ENCODE measurements around the gene OGT. TPM values are rescaled to one million over a fixed set of nuclear protein-coding genes. Genes with fewer than 3 reads are reported as not detected.
"Not testable (repeated sequence)": the region's sequence is repeated elsewhere in the genome, so short reads cannot be mapped to it uniquely, and the experiment has no call there.

OGT gene
- total and polyA plus RNA-seq, 3 donors from 2014 or later: 48.0 to 154 (median 113) TPM

DNA sequence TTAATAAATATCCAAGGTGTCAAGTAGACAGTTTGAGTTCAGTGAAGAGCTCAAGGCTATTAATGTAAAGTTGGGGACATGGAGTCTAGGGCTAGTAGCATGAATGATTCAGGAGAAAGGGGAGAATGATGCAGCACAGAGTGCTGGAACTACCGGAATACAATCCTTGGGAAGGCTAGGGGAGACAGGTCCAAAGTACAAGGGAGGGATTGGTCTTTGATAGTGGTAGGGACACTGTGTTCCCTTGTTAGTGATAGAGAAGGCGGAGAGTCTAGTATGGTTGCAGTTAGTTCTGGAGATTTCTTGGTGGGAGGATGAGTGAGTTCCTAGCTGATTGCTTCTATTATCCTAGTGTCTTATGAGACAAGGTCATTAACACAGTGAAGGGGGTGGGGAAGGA is 54.0 kb downstream of the OGT start:
- TF ChIP-seq POLR2A (IDR thresholded peaks at IDR 0.05): no peak
- TF ChIP-seq, protein P1, sequence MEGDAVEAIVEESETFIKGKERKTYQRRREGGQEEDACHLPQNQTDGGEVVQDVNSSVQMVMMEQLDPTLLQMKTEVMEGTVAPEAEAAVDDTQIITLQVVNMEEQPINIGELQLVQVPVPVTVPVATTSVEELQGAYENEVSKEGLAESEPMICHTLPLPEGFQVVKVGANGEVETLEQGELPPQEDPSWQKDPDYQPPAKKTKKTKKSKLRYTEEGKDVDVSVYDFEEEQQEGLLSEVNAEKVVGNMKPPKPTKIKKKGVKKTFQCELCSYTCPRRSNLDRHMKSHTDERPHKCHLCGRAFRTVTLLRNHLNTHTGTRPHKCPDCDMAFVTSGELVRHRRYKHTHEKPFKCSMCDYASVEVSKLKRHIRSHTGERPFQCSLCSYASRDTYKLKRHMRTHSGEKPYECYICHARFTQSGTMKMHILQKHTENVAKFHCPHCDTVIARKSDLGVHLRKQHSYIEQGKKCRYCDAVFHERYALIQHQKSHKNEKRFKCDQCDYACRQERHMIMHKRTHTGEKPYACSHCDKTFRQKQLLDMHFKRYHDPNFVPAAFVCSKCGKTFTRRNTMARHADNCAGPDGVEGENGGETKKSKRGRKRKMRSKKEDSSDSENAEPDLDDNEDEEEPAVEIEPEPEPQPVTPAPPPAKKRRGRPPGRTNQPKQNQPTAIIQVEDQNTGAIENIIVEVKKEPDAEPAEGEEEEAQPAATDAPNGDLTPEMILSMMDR (IDR thresholded peaks at IDR 0.05): no peak
- Histone ChIP-seq H3K4me3 (no peak overlapping the region), H3K36me3 (ENCODE audit: low read depth, missing control alignments) (no peaks in the 10 kb centered on the region), H3K27ac (peak overlapping the region in 1 of 2 donors; percentile 56), H3K9me3 (no peaks in the 10 kb centered on the region), H3K4me1 (no peaks in the 10 kb centered on the region), H3K27me3 (no peaks in the 10 kb centered on the region)
- 32 to 100% methylated on average over 1 to 2 of the region's 2 CpGs for WGBS, 2 donors
- intact Hi-C loops (cut with DNase I; ENCODE audit: low total_unique reads): no loop called here
- DNase-seq: peak; percentile 47

DNA sequence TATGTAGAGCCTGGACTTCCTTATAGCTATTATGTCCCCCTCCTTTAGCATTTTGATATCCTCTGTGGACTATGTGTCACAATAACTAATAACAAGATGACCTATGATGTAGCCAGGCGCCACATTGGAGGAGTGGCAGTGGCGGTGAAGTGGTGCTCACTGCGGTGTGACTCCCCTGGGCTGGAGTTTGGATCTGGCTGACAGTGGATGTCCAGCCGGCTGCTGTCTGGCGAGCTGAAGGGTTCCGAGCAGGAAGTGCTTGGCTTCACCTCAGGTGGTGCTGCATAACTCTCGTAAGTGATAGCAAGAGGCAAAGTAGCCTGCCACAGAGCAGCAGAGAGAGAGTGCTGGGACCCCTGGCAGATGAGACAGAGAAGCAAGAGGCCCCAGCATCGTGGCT is 60.3 kb downstream of the OGT start:
- H3K27ac ChIP-seq; intact Hi-C loops (cut with DNase I; ENCODE audit: low total_unique reads); H3K9me3 ChIP-seq; H3K4me1 ChIP-seq; H3K27me3 ChIP-seq; H3K36me3 ChIP-seq (ENCODE audit: low read depth, missing control alignments); DNase-seq; H3K4me3 ChIP-seq: not testable (repeated sequence)
- 87% methylated on average over 6 of the region's 8 CpGs; no CpG with 5 or more reads in 1 of the 2 donors for WGBS, 2 donors

DNA sequence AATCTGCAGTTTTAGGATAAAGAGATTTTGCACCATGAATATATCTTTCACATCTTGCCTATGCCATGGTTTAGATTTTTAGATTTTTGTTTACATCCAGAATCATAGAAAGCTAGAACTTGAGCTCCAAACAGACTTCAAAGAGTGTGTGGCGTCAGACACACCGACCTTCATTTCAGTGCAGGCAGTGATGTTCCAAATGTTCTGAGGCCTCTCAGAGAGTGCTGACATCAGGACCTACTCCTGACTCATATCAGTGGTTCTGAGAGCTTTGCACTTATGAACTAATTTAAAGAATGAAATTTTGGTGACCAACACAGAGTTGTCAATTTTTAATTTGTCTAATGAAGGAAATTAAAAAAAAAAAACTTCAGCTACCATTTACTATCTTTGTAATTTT is 67.1 kb downstream of the OGT start:
- no peaks in the 10 kb centered on the region for H3K4me1 ChIP-seq
- no peak for DNase-seq
- no peaks in the 10 kb centered on the region for H3K36me3 ChIP-seq (ENCODE audit: low read depth, missing control alignments)
- no peaks in the 10 kb centered on the region for H3K27me3 ChIP-seq
- H3K9me3 ChIP-seq: no peaks in the 10 kb centered on the region
- H3K27ac ChIP-seq: no peak overlapping the region
- intact Hi-C loops (cut with DNase I; ENCODE audit: low total_unique reads): no loop called here
- H3K4me3 ChIP-seq: no peak overlapping the region
- TF ChIP-seq POLR2A (IDR thresholded peaks at IDR 0.05): no peak
- TF ChIP-seq, protein P1 (IDR thresholded peaks at IDR 0.05): no peak
- WGBS, 2 donors: 76 to 86% methylated on average over 2 of the region's 2 CpGs

DNA sequence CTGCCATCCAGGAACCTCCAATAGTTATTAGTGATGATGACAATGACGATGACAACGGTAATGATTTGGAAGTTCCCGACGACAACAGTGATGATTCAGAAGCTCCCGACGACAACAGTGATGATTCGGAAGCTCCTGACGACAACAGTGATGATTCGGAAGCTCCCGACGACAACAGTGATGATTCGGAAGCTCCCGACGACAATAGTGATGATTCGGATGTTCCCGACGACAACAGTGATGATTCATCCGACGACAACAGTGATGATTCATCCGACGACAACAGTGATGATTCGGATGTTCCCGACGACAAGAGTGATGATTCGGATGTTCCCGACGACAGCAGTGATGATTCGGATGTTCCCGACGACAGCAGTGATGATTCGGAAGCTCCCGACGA is 70.7 kb downstream of the OGT start:
- H3K4me1 ChIP-seq: no peaks in the 10 kb centered on the region
- TF ChIP-seq POLR2A (IDR thresholded peaks at IDR 0.05): no peak
- TF ChIP-seq, protein P1 (IDR thresholded peaks at IDR 0.05): no peak
- no peaks in the 10 kb centered on the region for H3K9me3 ChIP-seq
- H3K27me3 ChIP-seq: no peaks in the 10 kb centered on the region
- H3K36me3 ChIP-seq (ENCODE audit: low read depth, missing control alignments): no peaks in the 10 kb centered on the region
- no peak for DNase-seq
- WGBS, 2 donors: 88 to 89% methylated on average over 28 to 33 of the region's 33 CpGs
- no peak overlapping the region for H3K27ac ChIP-seq
- intact Hi-C loops (cut with DNase I; ENCODE audit: low total_unique reads): no loop called here
- no peak overlapping the region for H3K4me3 ChIP-seq

DNA sequence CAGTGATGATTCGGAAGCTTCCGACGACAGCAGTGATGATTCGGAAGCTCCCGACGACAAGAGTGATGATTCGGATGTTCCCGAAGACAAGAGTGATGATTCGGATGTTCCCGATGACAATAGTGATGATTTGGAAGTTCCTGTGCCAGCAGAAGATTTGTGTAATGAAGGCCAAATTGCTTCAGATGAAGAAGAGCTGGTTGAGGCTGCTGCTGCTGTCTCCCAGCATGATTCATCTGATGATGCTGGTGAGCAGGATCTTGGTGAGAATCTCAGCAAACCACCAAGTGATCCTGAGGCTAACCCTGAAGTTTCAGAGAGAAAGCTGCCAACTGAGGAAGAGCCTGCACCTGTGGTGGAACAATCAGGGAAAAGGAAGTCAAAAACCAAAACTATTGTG is 71.2 kb downstream of the OGT start:
- no peaks in the 10 kb centered on the region for H3K9me3 ChIP-seq
- H3K27me3 ChIP-seq: no peaks in the 10 kb centered on the region
- H3K4me3 ChIP-seq: no peak overlapping the region
- no peak overlapping the region for H3K27ac ChIP-seq
- 91 to 96% methylated on average over 7 to 10 of the region's 10 CpGs for WGBS, 2 donors
- no peak for DNase-seq
- TF ChIP-seq POLR2A (IDR thresholded peaks at IDR 0.05): no peak
- TF ChIP-seq, protein P1 (IDR thresholded peaks at IDR 0.05): no peak
- no peaks in the 10 kb centered on the region for H3K36me3 ChIP-seq (ENCODE audit: low read depth, missing control alignments)
- no peaks in the 10 kb centered on the region for H3K4me1 ChIP-seq
- intact Hi-C loops (cut with DNase I; ENCODE audit: low total_unique reads): no loop called here
